ENCODE data around the gene CABP1. TPM values are rescaled to one million over a fixed set of nuclear protein-coding genes. Genes with fewer than 3 reads are reported as not detected.

Gene CABP1
- total RNA-seq, 1 experiment from 2014 or later, result not detected

- no TSS peak for BruUV-seq (replicated peaks)
- CTCF ChIA-PET, result no interaction called here
- DNase-seq (ENCODE audit: low read depth, low spot score) (no peak), ATAC-seq (peak; percentile 94)
- H3K27ac ChIP-seq (ENCODE audit: low read length), result peak within 1 kb of the TSS; percentile 80
- TF ChIP-seq CTCF (IDR thresholded peaks at IDR 0.05), result no peak
- peak; percentile 46; the same call in 1 of the 2 replicates for TF ChIP-seq POLR2AphosphoS5 (IDR thresholded peaks at IDR 0.05; ENCODE audit: low read depth, low read length)
- peak; percentile 83; the same call in 1 of the 2 replicates for TF ChIP-seq SIN3A (IDR thresholded peaks at IDR 0.05; ENCODE audit: borderline replicate concordance, insufficient read depth, low read depth, low read length)
- peak within 1 kb of the TSS; percentile 77 to 86 for H3K4me3 ChIP-seq (ENCODE audit: low read depth in 2 of 2, low read length in 2 of 2)
- POLR2A ChIA-PET, result interaction anchor here (0.5 to 0.7 kb wide), 3 partner anchors 21 to 61 kb away, joined by 3 to 4 read pairs (median 3); no protein-coding TSS in a partner anchor
- peaks cover 15% of the 10 kb centered on the region for H3K4me1 ChIP-seq (ENCODE audit: control insufficient read depth, insufficient read depth, low read length)
- in situ Hi-C loops (cut with HindIII; ENCODE audit: low pct_unique_long_range_greater_than_20kb, low sequenced_read_pairs), result no loop called here
- intact Hi-C loops (cut with micrococcal nuclease; ENCODE audit: unreplicated experiment), result loop anchor here (5.0 kb wide), 1 partner anchor 63 kb away; no protein-coding TSS in a partner anchor
- no peaks in the 10 kb centered on the region for H3K27me3 ChIP-seq (ENCODE audit: control insufficient read depth, insufficient read depth, low read length)
- no peaks in the 10 kb centered on the region for H3K9me3 ChIP-seq (ENCODE audit: control insufficient read depth, insufficient read depth, low read depth, low read length)
- H3K36me3 ChIP-seq (ENCODE audit: control insufficient read depth, insufficient read depth, low read length), result peaks cover 9% of the 10 kb centered on the region
Observed at GRCh38 chr12:120710031-120710804, 69.8 kb downstream of the CABP1 start, which contains the start of gene UNC119B. Gene UNC119B, plus strand, starts transcription at chr12:120710458. Its CDS starts 17 bp downstream, at chr12:120710475.

- no TSS peak for BruUV-seq (replicated peaks)
- peaks cover 9% of the 10 kb centered on the region for H3K36me3 ChIP-seq (ENCODE audit: control insufficient read depth, insufficient read depth, low read length)
- H3K4me3 ChIP-seq (ENCODE audit: low read depth in 2 of 2, low read length in 2 of 2), result peak overlapping the region; percentile 77 to 86
- H3K27ac ChIP-seq (ENCODE audit: low read length), result peak overlapping the region; percentile 80
- in situ Hi-C loops (cut with HindIII; ENCODE audit: low pct_unique_long_range_greater_than_20kb, low sequenced_read_pairs) (no loop called here), intact Hi-C loops (cut with micrococcal nuclease; ENCODE audit: unreplicated experiment) (loop anchor here (5.0 kb wide), 1 partner anchor 64 kb away; no protein-coding TSS in a partner anchor)
- DNase-seq (ENCODE audit: low read depth, low spot score), result no peak
- H3K4me1 ChIP-seq (ENCODE audit: control insufficient read depth, insufficient read depth, low read length), result peaks cover 15% of the 10 kb centered on the region
- H3K9me3 ChIP-seq (ENCODE audit: control insufficient read depth, insufficient read depth, low read depth, low read length), result no peaks in the 10 kb centered on the region
- ATAC-seq, result peak; percentile 57
- TF ChIP-seq SIN3A (IDR thresholded peaks at IDR 0.05; ENCODE audit: borderline replicate concordance, insufficient read depth, low read depth, low read length), result no peak
- TF ChIP-seq TCF7L2 (IDR thresholded peaks at IDR 0.05; ENCODE audit: low read depth, low read length), result no peak
- TF ChIP-seq POLR2AphosphoS5 (IDR thresholded peaks at IDR 0.05; ENCODE audit: low read depth, low read length), result no peak
- no peak for TF ChIP-seq CTCF (IDR thresholded peaks at IDR 0.05)
- no peak for TF ChIP-seq REST (IDR thresholded peaks at IDR 0.05; ENCODE audit: insufficient read depth in 1 of 2, low read depth in 2 of 2, low read length in 1 of 2)
- H3K27me3 ChIP-seq (ENCODE audit: control insufficient read depth, insufficient read depth, low read length), result no peaks in the 10 kb centered on the region
- ChIA-PET POLR2A (interaction anchor here (0.5 to 0.7 kb wide), 3 partner anchors 20 to 155 kb away, joined by 3 to 7 read pairs (median 4); no protein-coding TSS in a partner anchor), CTCF (no interaction called here)
Observed at GRCh38 chr12:120710805-120711296, 70.4 kb downstream of the CABP1 start.

Measured in Panc1 (cell line).